COLO829 (cell line): ENCODE measurements around the gene BCL7C.

Experiments used
- DNase-seq: peaks from one replicate; pipeline ENCODE4 v3.0.0; 2012; ENCODE audit warnings: low spot score

The BCL7C gene

GRCh38 chr16:30922420-30922959 lies 28.6 kb upstream of the BCL7C start:
- peak; percentile 98 for DNase-seq

GRCh38 chr16:30921748-30922419 lies 28.0 kb upstream of the BCL7C start:
- peak; percentile 84 for DNase-seq

- no peak for DNase-seq
Observed at GRCh38 chr16:30921459-30921747, 27.5 kb upstream of the BCL7C start.

GRCh38 chr16:30920891-30921290 lies 27.0 kb upstream of the BCL7C start:
- no peak for DNase-seq

- no peak for DNase-seq
Observed at GRCh38 chr16:30918614-30919013, 24.7 kb upstream of the BCL7C start.

- no peak for DNase-seq
Observed at GRCh38 chr16:30914830-30915229, 21.0 kb upstream of the BCL7C start.

GRCh38 chr16:30912794-30913412 lies 19.0 kb upstream of the BCL7C start:
- DNase-seq, result no peak

GRCh38 chr16:30910427-30911029 lies 16.7 kb upstream of the BCL7C start:
- no peak for DNase-seq

GRCh38 chr16:30907064-30907463 lies 13.2 kb upstream of the BCL7C start:
- no peak for DNase-seq

GRCh38 chr16:30904114-30904780 lies 10.4 kb upstream of the BCL7C start:
- DNase-seq, result no peak

- DNase-seq, result no peak
Observed at GRCh38 chr16:30903596-30903995, 9.7 kb upstream of the BCL7C start.

GRCh38 chr16:30903002-30903401 lies 9.1 kb upstream of the BCL7C start:
- no peak for DNase-seq

GRCh38 chr16:30902029-30902972 lies 8.4 kb upstream of the BCL7C start:
- DNase-seq, result peak; percentile 63

GRCh38 chr16:30901201-30902028 lies 7.5 kb upstream of the BCL7C start:
- no peak for DNase-seq

GRCh38 chr16:30900588-30900987 lies 6.7 kb upstream of the BCL7C start:
- DNase-seq, result no peak

- no peak for DNase-seq
Observed at GRCh38 chr16:30899794-30900193, 5.9 kb upstream of the BCL7C start.

GRCh38 chr16:30896889-30897733 lies 3.2 kb upstream of the BCL7C start:
- peak; percentile 77 for DNase-seq

- DNase-seq, result no peak
Observed at GRCh38 chr16:30896261-30896888, 2.5 kb upstream of the BCL7C start, which contains the start of gene CTF1. CTF1 (plus strand) TSS chr16:30896614; CDS start chr16:30896644, 30 bp downstream.

- DNase-seq, result no peak
Observed at GRCh38 chr16:30895627-30896260, 1.9 kb upstream of the BCL7C start.
